HG03565 (cell line): ENCODE measurements around the gene DGKD.
"Not testable (repeated sequence)": the region's sequence is repeated elsewhere in the genome, so short reads cannot be mapped to it uniquely, and the experiment has no call there.

Source experiments
- ATAC-seq: cut with Tn5 transposase; IDR thresholded peaks from one replicate; pipeline ENCODE4 v1.9.1; 2021; ENCODE audit warnings: mild to moderate bottlenecking, moderate library complexity; ENCODE audit not compliant: unreplicated experiment

DGKD gene

DNA sequence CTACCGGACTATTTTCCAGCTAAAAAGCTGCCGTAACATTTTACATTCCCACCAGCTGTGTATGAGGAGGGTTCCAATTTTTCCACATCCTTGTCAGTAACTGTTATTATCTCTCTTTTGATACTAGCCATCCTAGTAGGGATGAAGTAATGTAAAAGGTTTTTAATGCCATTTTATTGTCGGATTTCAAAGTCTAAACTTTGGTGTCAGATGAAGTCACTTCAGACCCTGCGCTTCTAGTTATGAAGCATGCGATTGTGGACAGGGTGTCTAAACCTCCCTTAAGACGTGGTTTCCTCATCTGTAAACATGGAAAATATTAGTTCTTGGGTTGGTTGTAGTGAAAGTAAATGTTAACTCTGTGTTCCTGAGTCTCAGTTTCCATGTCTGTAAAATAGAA, 4.7 kb downstream of the DGKD start:
- no peak for ATAC-seq

GRCh38 chr2:233359823-233360222, 5.5 kb downstream of the DGKD start:
- ATAC-seq = no peak

GRCh38 chr2:233360771-233361176, 6.5 kb downstream of the DGKD start:
- no peak for ATAC-seq

- no peak for ATAC-seq
Measured at GRCh38 chr2:233361297-233361696, 7.0 kb downstream of the DGKD start.

GRCh38 chr2:233362742-233363141, 8.4 kb downstream of the DGKD start:
- no peak for ATAC-seq

- peak; percentile 51 for ATAC-seq
Measured at GRCh38 chr2:233363744-233364235, 9.5 kb downstream of the DGKD start.

- no peak for ATAC-seq
Measured at GRCh38 chr2:233365861-233366520, 11.7 kb downstream of the DGKD start.

- no peak for ATAC-seq
Measured at GRCh38 chr2:233367586-233367985, 13.3 kb downstream of the DGKD start.

GRCh38 chr2:233368756-233369155, 14.5 kb downstream of the DGKD start:
- no peak for ATAC-seq

- ATAC-seq = no peak
Measured at GRCh38 chr2:233369462-233369861, 15.2 kb downstream of the DGKD start.

- ATAC-seq = no peak
Measured at GRCh38 chr2:233369897-233370685, 15.8 kb downstream of the DGKD start.

GRCh38 chr2:233371641-233372040, 17.3 kb downstream of the DGKD start:
- no peak for ATAC-seq

DNA sequence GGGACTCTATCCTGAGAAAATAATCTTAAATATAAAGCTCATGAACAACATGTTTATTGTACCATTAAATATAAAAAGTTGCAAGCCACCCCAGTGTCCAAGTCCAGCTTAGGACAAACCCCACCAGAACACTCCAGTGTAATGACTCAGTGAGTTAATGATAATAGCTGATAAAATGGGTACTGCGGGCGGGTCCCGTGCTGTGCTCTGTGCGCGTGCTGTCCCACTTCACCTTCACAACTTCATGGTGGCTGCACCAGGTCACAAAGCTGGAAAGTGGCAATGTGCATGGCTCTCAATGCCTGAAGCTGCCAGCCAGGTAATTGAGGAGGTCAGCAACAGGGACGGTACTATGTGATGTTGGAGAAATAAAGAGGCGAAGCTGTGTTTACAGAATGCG, 18.6 kb downstream of the DGKD start:
- ATAC-seq = no peak

DNA sequence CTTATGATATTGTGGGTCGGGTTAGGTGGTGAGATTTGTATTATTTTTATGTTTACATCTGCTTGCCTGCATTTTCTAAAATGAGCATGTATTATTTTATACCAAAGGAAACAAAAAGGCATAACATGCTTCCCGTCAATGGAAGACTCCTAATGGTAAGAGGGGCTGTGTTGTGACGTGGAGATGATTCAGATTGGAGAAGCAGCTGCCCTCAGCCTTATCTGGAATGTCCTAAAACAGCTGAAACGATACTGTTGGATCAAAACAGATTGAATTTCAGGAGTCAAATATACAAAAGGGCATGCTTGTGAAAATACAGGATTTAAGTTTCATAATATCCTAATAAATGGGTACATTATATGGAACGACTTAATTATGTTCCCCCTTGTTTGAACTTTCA, 19.0 kb downstream of the DGKD start:
- no peak for ATAC-seq

DNA sequence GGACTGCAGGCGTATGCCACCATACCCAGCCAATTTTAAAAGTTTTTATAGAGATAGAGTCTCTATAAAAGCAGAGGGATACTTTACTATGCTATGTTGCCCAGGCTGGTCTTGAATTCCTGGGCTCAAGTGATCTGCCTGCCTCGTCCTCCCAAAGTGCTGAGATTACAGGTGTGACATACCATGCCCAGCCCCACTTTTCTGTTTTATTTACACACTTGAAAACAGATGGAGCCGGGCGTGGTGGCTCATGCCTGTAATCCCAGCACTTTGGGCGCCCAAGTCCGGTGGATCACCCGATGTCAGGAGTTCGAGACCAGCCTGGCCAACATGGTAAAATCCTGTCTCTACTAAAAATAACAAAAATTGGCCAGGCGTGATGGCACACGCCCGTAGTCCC, 20.5 kb downstream of the DGKD start:
- not testable (repeated sequence) for ATAC-seq

GRCh38 chr2:233375490-233376314, 21.4 kb downstream of the DGKD start:
- ATAC-seq = no peak

DNA sequence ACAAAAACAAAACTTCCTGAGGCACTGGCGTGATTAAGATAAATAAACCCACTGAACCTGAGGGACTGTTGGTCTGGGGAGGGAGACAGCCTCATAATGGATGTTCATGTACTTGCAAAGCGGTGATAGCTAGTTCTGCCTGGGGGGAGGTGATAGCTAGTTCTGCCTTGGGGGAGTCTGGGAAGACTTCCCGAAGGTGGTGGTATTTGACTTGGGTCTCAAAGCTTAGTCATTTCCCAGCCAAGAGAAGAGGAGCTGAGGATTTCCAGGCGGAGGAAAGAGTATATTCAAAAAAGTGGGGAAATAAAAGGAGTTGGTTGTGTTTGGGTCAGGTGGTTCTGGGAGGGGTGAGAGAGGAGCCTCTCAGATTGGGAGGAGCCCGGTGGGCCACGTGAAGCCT, 24.7 kb downstream of the DGKD start:
- no peak for ATAC-seq

- no peak for ATAC-seq
Measured at GRCh38 chr2:233379441-233379840, 25.1 kb downstream of the DGKD start.

DNA sequence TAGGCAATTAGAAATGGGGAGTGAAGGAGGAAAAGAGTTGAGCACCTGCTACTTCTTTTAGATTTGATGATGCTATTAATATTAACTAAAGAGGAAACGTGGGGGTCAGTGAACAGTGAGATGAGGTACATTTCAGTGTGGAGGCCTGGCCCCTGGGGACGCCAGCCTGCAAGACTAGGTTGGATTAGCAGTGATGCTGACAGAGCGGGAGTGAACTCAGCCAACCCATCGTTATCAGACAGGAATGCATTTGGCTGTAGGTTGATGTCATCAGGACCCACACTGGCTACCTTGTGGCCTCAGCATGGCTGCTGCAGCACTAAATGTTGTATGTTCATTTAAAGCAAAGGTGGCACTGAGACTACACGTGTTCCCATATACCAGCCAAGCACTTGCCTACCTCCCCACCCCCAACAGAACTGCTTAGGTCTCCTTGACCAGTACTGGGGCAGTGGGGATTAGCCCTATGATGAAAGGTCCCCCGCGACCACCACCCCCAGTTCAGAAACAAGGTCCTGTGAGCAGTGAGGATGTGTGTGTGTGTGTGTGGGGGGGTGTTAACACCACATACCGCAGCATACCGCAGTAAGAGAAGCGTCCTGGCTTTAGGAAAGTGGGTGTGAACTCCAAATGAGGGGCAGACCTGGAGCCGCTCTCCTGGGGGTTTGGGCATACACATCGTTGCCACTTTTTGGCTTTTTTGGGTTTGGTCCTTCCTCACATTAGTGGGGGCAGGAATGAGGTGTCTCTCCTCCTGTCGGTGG, 26.0 kb downstream of the DGKD start:
- ATAC-seq = no peak

DNA sequence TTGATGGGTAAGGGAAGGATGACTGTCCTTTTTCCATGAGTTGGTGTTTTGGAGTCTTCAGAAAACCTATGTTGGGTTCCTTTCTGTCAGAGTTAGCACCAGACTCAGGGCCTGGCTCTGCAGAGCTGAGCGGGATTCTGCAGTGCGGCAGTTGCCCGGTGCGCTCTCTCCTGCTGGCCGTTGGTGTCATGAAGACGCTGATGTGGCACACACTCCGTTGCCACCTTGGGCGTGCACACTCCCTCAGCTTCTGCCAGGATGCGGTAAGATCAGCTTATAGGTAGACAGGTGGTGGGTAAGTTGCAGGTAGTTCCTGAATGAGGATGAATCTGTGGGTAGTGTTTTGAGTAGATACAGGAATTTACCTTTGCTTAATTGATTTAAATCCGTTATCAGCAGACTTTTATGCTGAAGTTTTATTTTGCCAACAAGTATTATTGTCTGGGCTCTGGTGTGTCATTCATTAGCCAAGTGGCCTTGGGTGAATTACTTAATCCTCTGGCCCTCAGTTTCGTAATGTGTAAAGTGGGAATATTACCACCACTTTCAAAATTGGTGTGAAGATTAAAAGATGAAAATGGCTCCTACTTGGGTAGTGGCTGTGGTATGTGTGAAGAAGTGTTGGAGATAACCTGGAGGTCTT, 26.8 kb downstream of the DGKD start:
- no peak for ATAC-seq
